ENCODE data around the gene ADAMTS2.

Gene ADAMTS2

GRCh38 chr5:179163236-179164155 is 181.8 kb downstream of the ADAMTS2 start:
- no peak overlapping the region for H2AK5ac ChIP-seq (ENCODE audit: low read length, severe bottlenecking)
- no peaks in the 10 kb centered on the region for H3K27me3 ChIP-seq (ENCODE audit: control insufficient read depth in 1 of 2, insufficient read depth in 1 of 2, low read length in 2 of 2)
- no peak overlapping the region for H3K9ac ChIP-seq (ENCODE audit: low read length)
- H2BK120ac ChIP-seq (ENCODE audit: low read depth, low read length) = no peak overlapping the region
- no peak for DNase-seq
- no peak overlapping the region for H2BK12ac ChIP-seq (ENCODE audit: low read length in 2 of 2)
- peaks cover 2% of the 10 kb centered on the region for H3K4me1 ChIP-seq (ENCODE audit: control insufficient read depth, insufficient read depth, low read depth, low read length)
- H3K4ac ChIP-seq (ENCODE audit: low read depth in 1 of 2, low read length in 2 of 2) = no peak overlapping the region
- no peaks in the 10 kb centered on the region for H3K79me1 ChIP-seq (replicated peaks; ENCODE audit: low read length, poor library complexity, severe bottlenecking)
- H2BK5ac ChIP-seq (ENCODE audit: low read depth, low read length, poor library complexity, severe bottlenecking) = no peak overlapping the region
- H4K91ac ChIP-seq (ENCODE audit: low read length) = no peak overlapping the region
- no peak overlapping the region for H3K4me2 ChIP-seq (ENCODE audit: low read length, poor library complexity, severe bottlenecking)
- H3K4me3 ChIP-seq (ENCODE audit: insufficient read depth in 1 of 2, low read depth in 1 of 2, low read length in 2 of 2) = no peak overlapping the region
- no peak overlapping the region for H2AFZ ChIP-seq (ENCODE audit: low read depth, low read length)
- H2BK15ac ChIP-seq (ENCODE audit: low read depth, poor library complexity, severe bottlenecking) = no peak overlapping the region
- no peak overlapping the region for H3K23ac ChIP-seq (ENCODE audit: low read length in 2 of 2)
- no peak overlapping the region for H4K8ac ChIP-seq (ENCODE audit: low read length)
- H3K36me3 ChIP-seq (ENCODE audit: control insufficient read depth in 1 of 2, insufficient read depth in 2 of 2, low read depth in 1 of 2, low read length in 2 of 2) = peaks cover 0 to 36% of the 10 kb centered on the region in 2 experiments
- no peak overlapping the region for H3K27ac ChIP-seq (ENCODE audit: low read length, poor library complexity, severe bottlenecking)
- WGBS = 94% methylated on average over 15 of the region's 15 CpGs
- H3K18ac ChIP-seq (ENCODE audit: low read depth in 1 of 2, low read length in 2 of 2) = no peak overlapping the region
- H3K9me3 ChIP-seq (ENCODE audit: control insufficient read depth, low read length) = peaks cover 10% of the 10 kb centered on the region
- H3K14ac ChIP-seq (ENCODE audit: low read length in 2 of 2) = no peak overlapping the region

GRCh38 chr5:179162351-179163235 is 182.7 kb downstream of the ADAMTS2 start:
- H3K79me1 ChIP-seq (replicated peaks; ENCODE audit: low read length, poor library complexity, severe bottlenecking) = no peaks in the 10 kb centered on the region
- H3K4me3 ChIP-seq (ENCODE audit: insufficient read depth in 1 of 2, low read depth in 1 of 2, low read length in 2 of 2) = no peak overlapping the region
- H3K4me2 ChIP-seq (ENCODE audit: low read length, poor library complexity, severe bottlenecking) = no peak overlapping the region
- no peak overlapping the region for H2BK120ac ChIP-seq (ENCODE audit: low read depth, low read length)
- no peaks in the 10 kb centered on the region for H3K27me3 ChIP-seq (ENCODE audit: control insufficient read depth in 1 of 2, insufficient read depth in 1 of 2, low read length in 2 of 2)
- H3K14ac ChIP-seq (ENCODE audit: low read length in 2 of 2) = no peak overlapping the region
- no peak overlapping the region for H2AFZ ChIP-seq (ENCODE audit: low read depth, low read length)
- no peak overlapping the region for H3K27ac ChIP-seq (ENCODE audit: low read length, poor library complexity, severe bottlenecking)
- no peak for DNase-seq
- no peak overlapping the region for H3K23ac ChIP-seq (ENCODE audit: low read length in 2 of 2)
- WGBS = 86% methylated on average over 24 of the region's 24 CpGs
- no peak overlapping the region for H2BK12ac ChIP-seq (ENCODE audit: low read length in 2 of 2)
- no peak overlapping the region for H3K9ac ChIP-seq (ENCODE audit: low read length)
- no peak overlapping the region for H3K4ac ChIP-seq (ENCODE audit: low read depth in 1 of 2, low read length in 2 of 2)
- no peak overlapping the region for H4K8ac ChIP-seq (ENCODE audit: low read length)
- no peak overlapping the region for H2AK5ac ChIP-seq (ENCODE audit: low read length, severe bottlenecking)
- no peak overlapping the region for H2BK5ac ChIP-seq (ENCODE audit: low read depth, low read length, poor library complexity, severe bottlenecking)
- no peak overlapping the region for H4K91ac ChIP-seq (ENCODE audit: low read length)
- peaks cover 0 to 43% of the 10 kb centered on the region in 2 experiments for H3K36me3 ChIP-seq (ENCODE audit: control insufficient read depth in 1 of 2, insufficient read depth in 2 of 2, low read depth in 1 of 2, low read length in 2 of 2)
- H2BK15ac ChIP-seq (ENCODE audit: low read depth, poor library complexity, severe bottlenecking) = no peak overlapping the region
- H3K18ac ChIP-seq (ENCODE audit: low read depth in 1 of 2, low read length in 2 of 2) = no peak overlapping the region
- H3K4me1 ChIP-seq (ENCODE audit: control insufficient read depth, insufficient read depth, low read depth, low read length) = peaks cover 2% of the 10 kb centered on the region
- H3K9me3 ChIP-seq (ENCODE audit: control insufficient read depth, low read length) = peaks cover 10% of the 10 kb centered on the region

GRCh38 chr5:179161901-179162300 is 183.4 kb downstream of the ADAMTS2 start:
- Histone ChIP-seq H2BK12ac (ENCODE audit: low read length in 2 of 2) (no peak overlapping the region), H2BK15ac (ENCODE audit: low read depth, poor library complexity, severe bottlenecking) (no peak overlapping the region), H3K4me1 (ENCODE audit: control insufficient read depth, insufficient read depth, low read depth, low read length) (peaks cover under 1% of the 10 kb centered on the region), H3K9me3 (ENCODE audit: control insufficient read depth, low read length) (peaks cover 10% of the 10 kb centered on the region), H3K23ac (ENCODE audit: low read length in 2 of 2) (no peak overlapping the region), H3K27ac (ENCODE audit: low read length, poor library complexity, severe bottlenecking) (no peak overlapping the region), H4K91ac (ENCODE audit: low read length) (no peak overlapping the region), H3K36me3 (ENCODE audit: control insufficient read depth in 1 of 2, insufficient read depth in 2 of 2, low read depth in 1 of 2, low read length in 2 of 2) (peaks cover 0 to 47% of the 10 kb centered on the region in 2 experiments), H2BK5ac (ENCODE audit: low read depth, low read length, poor library complexity, severe bottlenecking) (no peak overlapping the region), H2AK5ac (ENCODE audit: low read length, severe bottlenecking) (no peak overlapping the region), H3K4ac (ENCODE audit: low read depth in 1 of 2, low read length in 2 of 2) (no peak overlapping the region), H2BK120ac (ENCODE audit: low read depth, low read length) (no peak overlapping the region), H2AFZ (ENCODE audit: low read depth, low read length) (no peak overlapping the region), H3K27me3 (ENCODE audit: control insufficient read depth in 1 of 2, insufficient read depth in 1 of 2, low read length in 2 of 2) (no peaks in the 10 kb centered on the region), H4K8ac (ENCODE audit: low read length) (no peak overlapping the region), H3K4me3 (ENCODE audit: insufficient read depth in 1 of 2, low read depth in 1 of 2, low read length in 2 of 2) (no peak overlapping the region), H3K79me1 (replicated peaks; ENCODE audit: low read length, poor library complexity, severe bottlenecking) (no peaks in the 10 kb centered on the region), H3K9ac (ENCODE audit: low read length) (no peak overlapping the region), H3K18ac (ENCODE audit: low read depth in 1 of 2, low read length in 2 of 2) (no peak overlapping the region), H3K14ac (ENCODE audit: low read length in 2 of 2) (no peak overlapping the region), H3K4me2 (ENCODE audit: low read length, poor library complexity, severe bottlenecking) (no peak overlapping the region)
- DNase-seq = no peak
- 94% methylated on average over 8 of the region's 8 CpGs for WGBS

GRCh38 chr5:179160584-179160983 is 184.7 kb downstream of the ADAMTS2 start:
- H3K14ac ChIP-seq (ENCODE audit: low read length in 2 of 2) = no peak overlapping the region
- no peak overlapping the region for H2BK120ac ChIP-seq (ENCODE audit: low read depth, low read length)
- no peak overlapping the region for H3K4ac ChIP-seq (ENCODE audit: low read depth in 1 of 2, low read length in 2 of 2)
- no peak overlapping the region for H2BK15ac ChIP-seq (ENCODE audit: low read depth, poor library complexity, severe bottlenecking)
- peak; percentile 17 for DNase-seq
- no peak overlapping the region for H3K9ac ChIP-seq (ENCODE audit: low read length)
- H3K18ac ChIP-seq (ENCODE audit: low read depth in 1 of 2, low read length in 2 of 2) = no peak overlapping the region
- H3K4me2 ChIP-seq (ENCODE audit: low read length, poor library complexity, severe bottlenecking) = no peak overlapping the region
- H3K23ac ChIP-seq (ENCODE audit: low read length in 2 of 2) = no peak overlapping the region
- no peaks in the 10 kb centered on the region for H3K79me1 ChIP-seq (replicated peaks; ENCODE audit: low read length, poor library complexity, severe bottlenecking)
- H3K36me3 ChIP-seq (ENCODE audit: control insufficient read depth in 1 of 2, insufficient read depth in 2 of 2, low read depth in 1 of 2, low read length in 2 of 2) = peaks cover 0 to 53% of the 10 kb centered on the region in 2 experiments
- no peak overlapping the region for H2AK5ac ChIP-seq (ENCODE audit: low read length, severe bottlenecking)
- H3K4me1 ChIP-seq (ENCODE audit: control insufficient read depth, insufficient read depth, low read depth, low read length) = no peaks in the 10 kb centered on the region
- no peak overlapping the region for H2AFZ ChIP-seq (ENCODE audit: low read depth, low read length)
- H3K9me3 ChIP-seq (ENCODE audit: control insufficient read depth, low read length) = peaks cover 10% of the 10 kb centered on the region
- H3K27ac ChIP-seq (ENCODE audit: low read length, poor library complexity, severe bottlenecking) = no peak overlapping the region
- no peak overlapping the region for H3K4me3 ChIP-seq (ENCODE audit: insufficient read depth in 1 of 2, low read depth in 1 of 2, low read length in 2 of 2)
- no peak overlapping the region for H4K8ac ChIP-seq (ENCODE audit: low read length)
- H2BK12ac ChIP-seq (ENCODE audit: low read length in 2 of 2) = no peak overlapping the region
- WGBS = 80% methylated on average over 3 of the region's 3 CpGs
- H3K27me3 ChIP-seq (ENCODE audit: control insufficient read depth in 1 of 2, insufficient read depth in 1 of 2, low read length in 2 of 2) = no peaks in the 10 kb centered on the region
- no peak overlapping the region for H4K91ac ChIP-seq (ENCODE audit: low read length)
- H2BK5ac ChIP-seq (ENCODE audit: low read depth, low read length, poor library complexity, severe bottlenecking) = no peak overlapping the region
